IMR-90 (cell line): ENCODE results near the gene ZNF442. TPM values are rescaled to one million over a fixed set of nuclear protein-coding genes. Genes with fewer than 3 reads are reported as not detected.
"Not testable (repeated sequence)": the region's sequence is repeated elsewhere in the genome, so short reads cannot be mapped to it uniquely, and the experiment has no call there.

ENCODE experiments used
- ATAC-seq: fragments of 200-7000 bp; cut with Tn5 transposase; 2 replicates; pipeline ENCODE4 v1.9.1; 2020; ENCODE audit warnings: low read depth, mild to moderate bottlenecking, moderate library complexity
- BruUV-seq: library from RNA; stranded (reverse); fragments of 400-500 nt; replicated peaks from 2 replicates; lab custom pipeline; 2021; lab: Mats Ljungman, UMichigan
- CTCF ChIA-PET: fragments of 300-600 bp; formaldehyde crosslinking; extraction: SDS; loops from one replicate; lab custom pipeline; 2021; ENCODE audit warnings: antibody characterized with exemption; lab: Yijun Ruan, JAX
- POLR2A ChIA-PET: fragments of 300-600 bp; sonication (Branson Sonifier 250); formaldehyde crosslinking; loops from one replicate; lab custom pipeline; 2022; ENCODE audit warnings: antibody characterized with exemption; ENCODE audit not compliant: unreplicated experiment; lab: Charles Lee
- DNase-seq: peaks from one replicate; pipeline ENCODE4 v3.0.0; 2013
- H2AFZ ChIP-seq: replicated peaks from 2 replicates; pipeline ENCODE3; 2013; ENCODE audit warnings: low read length, mild to moderate bottlenecking; ENCODE audit not compliant: poor library complexity
- H2AK5ac ChIP-seq: 2 replicates; pipeline ENCODE4 v1.6.1; 2013; ENCODE audit warnings: low read depth, low read length, inconsistent platforms
- H2AK9ac ChIP-seq: replicated peaks from 2 replicates; pipeline ENCODE3; 2013; ENCODE audit warnings: mild to moderate bottlenecking, low read depth, low read length, moderate library complexity; ENCODE audit not compliant: poor library complexity
- H2BK120ac ChIP-seq: 2 replicates; pipeline ENCODE4 v1.6.1; 2013; ENCODE audit warnings: low read depth, low read length, inconsistent platforms
- H2BK15ac ChIP-seq: 3 replicates; pipeline ENCODE4 v1.6.1; 2013; ENCODE audit warnings: low read depth, low read length, inconsistent platforms
- H2BK20ac ChIP-seq: 2 replicates; pipeline ENCODE4 v1.6.1; 2013; ENCODE audit warnings: low read depth, mild to moderate bottlenecking, inconsistent platforms, low read length, moderate library complexity
- H2BK5ac ChIP-seq: 2 replicates; pipeline ENCODE4 v1.6.1; 2013; ENCODE audit warnings: mild to moderate bottlenecking, low read depth, low read length, inconsistent platforms; ENCODE audit not compliant: poor library complexity, severe bottlenecking
- H3K14ac ChIP-seq: replicated peaks from 2 replicates; pipeline ENCODE4 v1.6.1; 2013; ENCODE audit warnings: low read depth, low read length, inconsistent platforms
- H3K18ac ChIP-seq: 2 replicates; pipeline ENCODE4 v1.6.1; 2013; ENCODE audit warnings: low read depth, low read length, control low read depth
- H3K23ac ChIP-seq: 2 replicates; pipeline ENCODE4 v1.6.1; 2013; ENCODE audit warnings: low read depth, low read length, inconsistent platforms
- H3K27ac ChIP-seq: 2 replicates; pipeline ENCODE4 v1.5.1; 2013; ENCODE audit warnings: mild to moderate bottlenecking, control low read depth, low read length; ENCODE audit not compliant: insufficient read depth
- H3K27me3 ChIP-seq: 2 replicates; pipeline ENCODE4 v1.6.1; 2013; ENCODE audit warnings: low read length; ENCODE audit not compliant: control insufficient read depth, insufficient read depth
- H3K36me3 ChIP-seq: 2 replicates; pipeline ENCODE4 v1.6.1; 2013; ENCODE audit warnings: low read length, mixed read lengths; ENCODE audit not compliant: control insufficient read depth, insufficient read depth
- H3K4ac ChIP-seq: 2 replicates; pipeline ENCODE4 v1.6.1; 2013; ENCODE audit warnings: low read depth, low read length, inconsistent platforms
- H3K4me1 ChIP-seq: 2 replicates; pipeline ENCODE4 v1.6.1; 2013; ENCODE audit warnings: low read length, mixed read lengths; ENCODE audit not compliant: control insufficient read depth, insufficient read depth
- H3K4me2 ChIP-seq: 2 replicates; pipeline ENCODE4 v1.6.1; 2013; ENCODE audit warnings: low read depth, mild to moderate bottlenecking, control low read depth, low read length, moderate library complexity
- H3K4me3 ChIP-seq: 2 replicates; pipeline ENCODE4 v1.5.1; 2013; ENCODE audit warnings: low read depth, mild to moderate bottlenecking, control low read depth, low read length, moderate library complexity; ENCODE audit not compliant: insufficient read depth
- H3K56ac ChIP-seq: 2 replicates; pipeline ENCODE4 v1.6.1; 2013; ENCODE audit warnings: low read length, inconsistent platforms; ENCODE audit not compliant: insufficient read depth; ENCODE audit errors: extremely low read depth
- H3K79me1 ChIP-seq, 2 experiments: 2 replicates each; pipeline ENCODE4 v1.6.1; 2013; ENCODE audit warnings: low read length in 2 of 2, inconsistent platforms in 1 of 2, low read depth in 1 of 2
- H3K9ac ChIP-seq: 2 replicates; pipeline ENCODE4 v1.6.1; 2013; ENCODE audit warnings: low read depth, low read length, control low read depth
- H3K9me1 ChIP-seq: 2 replicates; pipeline ENCODE4 v1.6.1; 2013; ENCODE audit warnings: low read length, inconsistent platforms; ENCODE audit not compliant: insufficient read depth
- H3K9me3 ChIP-seq: 2 replicates; pipeline ENCODE4 v1.6.1; 2013; ENCODE audit warnings: low read length; ENCODE audit not compliant: control insufficient read depth, insufficient read depth
- H4K20me1 ChIP-seq: 2 replicates; pipeline ENCODE4 v1.6.1; 2013; ENCODE audit warnings: low read length, inconsistent platforms; ENCODE audit not compliant: insufficient read depth
- H4K5ac ChIP-seq: 2 replicates; pipeline ENCODE4 v1.6.1; 2013; ENCODE audit warnings: mild to moderate bottlenecking, low read depth, low read length, control low read depth
- H4K8ac ChIP-seq, 2 experiments: 2 replicates each; pipeline ENCODE4 v1.6.1; 2013; ENCODE audit warnings: low read depth in 2 of 2, low read length in 2 of 2, control low read depth in 1 of 2, inconsistent platforms in 1 of 2
- H4K91ac ChIP-seq: 2 replicates; pipeline ENCODE4 v1.6.1; 2013; ENCODE audit warnings: low read depth, low read length, inconsistent platforms; ENCODE audit not compliant: insufficient read depth
- WGBS, 2 experiments: methylation state at CpG; one replicate each; pipeline versions ENCODE4 v1.1.5 to v1.1.7; 2013; ENCODE audit warnings: missing lambda C conversion rate in 2 of 2; ENCODE audit not compliant: insufficient read length in 1 of 2; ENCODE audit errors: extremely low coverage in 2 of 2; 5-methylcytosine and 5-hydroxymethylcytosine counted together
- dilution Hi-C: fragments of 300-500 bp; cut with HindIII; formaldehyde crosslinking; loops from one replicate; pipeline ENCODE4 v1.14.3; 2018; ENCODE audit warnings: low sequenced_read_pairs; ENCODE audit not compliant: unreplicated experiment
- in situ Hi-C: fragments of 300-500 bp; cut with MboI; formaldehyde crosslinking; loops from 3 replicates; pipeline ENCODE4 v1.14.3; 2019; ENCODE audit warnings: low sequenced_read_pairs, inconsistent platforms, mixed read lengths
- intact Hi-C: fragments of 100-400 bp; cut with micrococcal nuclease; formaldehyde crosslinking; loops from 2 replicates; pipeline ENCODE4 v1.10.0; 2022
- polyA plus RNA-seq, 3 experiments: library from polyadenylated mRNA; depleted of rRNA; stranded (reverse); fragments of >200 nt; gene quantifications; 2 replicates each; pipeline ENCODE4 v1.2.3, GENCODE V29; 2012; ENCODE audit warnings: low replicate concordance in 1 of 3
- total RNA-seq: library from RNA; depleted of rRNA; stranded (reverse); fragments of >200 nt; gene quantifications from 2 replicates; pipeline ENCODE4 v1.2.3, GENCODE V29; 2012

Gene ZNF442
- total and polyA plus RNA-seq, 2 of the 4 experiments (the other 2 are of a cell fraction) = 0.58 to 3.6 TPM

DNA sequence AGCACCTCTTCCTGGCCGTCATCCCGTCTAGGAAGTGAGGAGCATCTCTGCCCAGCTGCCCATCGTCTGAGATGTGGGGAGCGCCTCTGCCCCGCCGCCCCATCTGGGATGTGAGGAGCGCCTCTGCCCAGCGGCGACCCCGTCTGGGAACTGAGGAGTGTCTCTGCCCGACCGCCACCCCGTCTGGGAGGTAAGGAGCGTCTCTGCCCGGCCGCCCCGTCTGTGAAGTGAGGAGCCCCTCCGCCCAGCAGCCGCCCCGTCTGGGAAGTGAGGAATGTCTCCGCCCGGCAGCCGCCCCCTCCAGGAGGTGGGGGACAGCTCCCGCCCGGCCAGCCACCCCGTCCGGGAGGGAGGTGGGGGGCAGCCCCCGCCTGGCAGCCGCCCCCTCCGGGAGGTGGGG, 3.2 kb downstream of the ZNF442 start:
- H2BK20ac ChIP-seq, H3K23ac ChIP-seq, CTCF ChIA-PET, H3K4ac ChIP-seq, H3K4me2 ChIP-seq, H2BK120ac ChIP-seq, H2AFZ ChIP-seq, in situ Hi-C loops, H3K4me3 ChIP-seq, BruUV-seq, H3K14ac ChIP-seq, intact Hi-C loops, H3K18ac ChIP-seq, H4K8ac ChIP-seq, H2BK15ac ChIP-seq, POLR2A ChIA-PET, H3K36me3 ChIP-seq, H3K9me1 ChIP-seq, dilution Hi-C loops, H3K9ac ChIP-seq, H2AK9ac ChIP-seq, H3K4me1 ChIP-seq, H3K27ac ChIP-seq, ATAC-seq, H4K91ac ChIP-seq, H2AK5ac ChIP-seq, H4K5ac ChIP-seq, H3K9me3 ChIP-seq, H3K27me3 ChIP-seq, H2BK5ac ChIP-seq, H3K79me1 ChIP-seq, DNase-seq, H3K56ac ChIP-seq, H4K20me1 ChIP-seq: not testable (repeated sequence)
- WGBS, 2 experiments = no CpG with 5 or more reads among the region's 30 CpGs
